Activated CD4-positive, alpha-beta memory T cell treated with anti-CD3 and anti-CD28 coated beads, Interleukin-2, amount 10 ng/mL, durations not matched to agents 7 days and 5 days (primary cell): ENCODE results near the gene DNAJB11. TPM values are rescaled to one million over a fixed set of nuclear protein-coding genes. Genes with fewer than 3 reads are reported as not detected.

Experiments used
- CTCF ChIA-PET: fragments of 350-600 bp; sonication (Branson Sonifier 250); formaldehyde crosslinking; loops from one replicate; lab custom pipeline; 2021; ENCODE audit warnings: antibody characterized with exemption, inconsistent platforms; lab: Charles Lee
- POLR2A ChIA-PET: fragments of 350-600 bp; sonication (Branson Sonifier 250); formaldehyde crosslinking; loops from one replicate; lab custom pipeline; 2021; ENCODE audit warnings: antibody characterized with exemption; lab: Charles Lee
- DNase-seq: peaks from one replicate; pipeline ENCODE4 v3.0.0-alpha.2; 2020
- H3K27ac Mint-ChIP-seq: one replicate; pipeline ENCODE4 v1.8.0; 2021; ENCODE audit warnings: mild to moderate bottlenecking, mixed read lengths
- H3K27me3 Mint-ChIP-seq: one replicate; pipeline ENCODE4 v1.8.0; 2021; ENCODE audit warnings: mixed read lengths
- H3K36me3 Mint-ChIP-seq: one replicate; pipeline ENCODE4 v1.8.0; 2021; ENCODE audit warnings: low read depth, mixed read lengths
- H3K4me1 Mint-ChIP-seq: one replicate; pipeline ENCODE4 v1.8.0; 2021; ENCODE audit warnings: mixed read lengths
- H3K4me3 Mint-ChIP-seq: one replicate; pipeline ENCODE4 v1.8.0; 2021; ENCODE audit warnings: mild to moderate bottlenecking, mixed read lengths
- H3K9me3 Mint-ChIP-seq: one replicate; pipeline ENCODE4 v1.8.0; 2021; ENCODE audit warnings: mixed read lengths
- total RNA-seq, 2 experiments: library from RNA; stranded (reverse); gene quantifications; one replicate each; pipeline ENCODE4 v1.2.3, GENCODE V29; 2021

DNAJB11 gene
- total RNA-seq, 2 experiments from 2014 or later: 50.7 to 55.7 TPM

DNA sequence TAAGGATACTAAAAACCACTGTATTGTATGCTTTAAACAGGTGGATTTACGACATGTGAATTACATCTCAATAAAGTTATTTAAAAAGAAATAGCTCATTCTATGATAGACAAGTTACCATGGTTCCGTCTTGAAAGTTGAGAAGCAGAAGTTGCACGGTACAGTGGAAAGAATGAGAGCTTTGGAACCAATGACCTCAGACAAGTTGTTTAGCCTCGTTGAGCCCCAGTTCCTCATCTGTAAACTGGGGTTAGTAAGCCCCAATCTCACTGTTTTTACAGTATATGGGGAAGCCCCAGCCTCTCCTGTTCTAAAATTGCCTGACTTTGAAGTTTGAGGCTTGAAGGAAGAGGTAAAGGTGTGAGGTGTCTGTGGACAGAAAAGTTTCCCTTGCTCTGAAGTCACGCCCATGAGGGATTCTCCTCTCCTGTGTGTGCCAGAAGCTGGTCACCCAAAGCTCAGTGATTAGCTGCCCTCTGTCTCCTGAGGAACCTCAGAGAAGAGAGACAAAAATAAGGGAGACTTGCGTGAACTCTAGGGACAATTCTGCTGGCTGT is 36.3 kb upstream of the DNAJB11 start:
- Mint-ChIP-seq H3K27me3 (no peaks in the 10 kb centered on the region), H3K27ac (no peak overlapping the region), H3K4me1 (peaks cover 26% of the 10 kb centered on the region), H3K4me3 (no peak overlapping the region), H3K36me3 (no peaks in the 10 kb centered on the region), H3K9me3 (no peaks in the 10 kb centered on the region)
- DNase-seq: peak; percentile 31
- CTCF ChIA-PET: interaction anchor here (0.7 to 3.4 kb wide), 9 partner anchors 14 to 591 kb away, joined by 3 to 15 read pairs (median 4); no protein-coding TSS in a partner anchor
- POLR2A ChIA-PET: interaction anchor here (1.1 to 2.4 kb wide), 4 partner anchors 15 to 621 kb away, joined by 3 to 12 read pairs (median 6); partner anchors contain the start of genes DNAJB11 and TRA2B

- CTCF ChIA-PET: interaction anchor here (1.1 to 6.7 kb wide), 5 partner anchors 80 to 594 kb away, joined by 3 to 110 read pairs (median 7); no protein-coding TSS in a partner anchor
- POLR2A ChIA-PET: interaction anchor here (0.8 to 1.0 kb wide), 2 partner anchors 275 to 473 kb away, joined by 3 to 4 read pairs; no protein-coding TSS in a partner anchor
- peaks cover 38% of the 10 kb centered on the region for H3K4me1 Mint-ChIP-seq
- H3K4me3 Mint-ChIP-seq: no peak overlapping the region
- DNase-seq: no peak
- H3K36me3 Mint-ChIP-seq: no peaks in the 10 kb centered on the region
- H3K9me3 Mint-ChIP-seq: no peaks in the 10 kb centered on the region
- no peaks in the 10 kb centered on the region for H3K27me3 Mint-ChIP-seq
- no peak overlapping the region for H3K27ac Mint-ChIP-seq
These were observed 33.4 kb upstream of the DNAJB11 start for GRCh38 chr3:186536883-186537844.

DNA sequence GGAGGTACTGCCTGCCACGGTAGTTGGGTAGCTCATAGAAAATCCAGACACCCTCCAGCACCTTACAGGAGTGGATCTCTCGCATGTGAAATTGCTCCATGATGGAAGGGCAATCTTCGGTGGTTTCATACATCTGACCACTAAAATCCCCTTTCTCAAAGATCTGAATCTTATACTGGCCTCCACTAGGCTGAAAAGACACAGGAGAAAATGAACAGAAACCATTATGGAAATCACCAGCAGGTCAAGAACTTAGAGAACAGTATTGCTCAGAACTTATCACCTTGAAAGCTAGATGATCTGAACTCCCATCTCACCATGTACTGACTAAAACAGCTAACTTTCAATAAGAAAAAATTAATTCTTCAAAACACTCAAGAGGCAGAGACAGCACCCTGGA is 31.7 kb upstream of the DNAJB11 start:
- no peak overlapping the region for H3K4me3 Mint-ChIP-seq
- POLR2A ChIA-PET: no interaction called here
- H3K4me1 Mint-ChIP-seq: peaks cover 36% of the 10 kb centered on the region
- no peak for DNase-seq
- H3K36me3 Mint-ChIP-seq: no peaks in the 10 kb centered on the region
- CTCF ChIA-PET: interaction anchor here (1.2 to 6.7 kb wide), 13 partner anchors 10 to 596 kb away, joined by 3 to 110 read pairs (median 27); no protein-coding TSS in a partner anchor
- H3K27me3 Mint-ChIP-seq: no peaks in the 10 kb centered on the region
- H3K27ac Mint-ChIP-seq: no peak overlapping the region
- no peaks in the 10 kb centered on the region for H3K9me3 Mint-ChIP-seq

DNA sequence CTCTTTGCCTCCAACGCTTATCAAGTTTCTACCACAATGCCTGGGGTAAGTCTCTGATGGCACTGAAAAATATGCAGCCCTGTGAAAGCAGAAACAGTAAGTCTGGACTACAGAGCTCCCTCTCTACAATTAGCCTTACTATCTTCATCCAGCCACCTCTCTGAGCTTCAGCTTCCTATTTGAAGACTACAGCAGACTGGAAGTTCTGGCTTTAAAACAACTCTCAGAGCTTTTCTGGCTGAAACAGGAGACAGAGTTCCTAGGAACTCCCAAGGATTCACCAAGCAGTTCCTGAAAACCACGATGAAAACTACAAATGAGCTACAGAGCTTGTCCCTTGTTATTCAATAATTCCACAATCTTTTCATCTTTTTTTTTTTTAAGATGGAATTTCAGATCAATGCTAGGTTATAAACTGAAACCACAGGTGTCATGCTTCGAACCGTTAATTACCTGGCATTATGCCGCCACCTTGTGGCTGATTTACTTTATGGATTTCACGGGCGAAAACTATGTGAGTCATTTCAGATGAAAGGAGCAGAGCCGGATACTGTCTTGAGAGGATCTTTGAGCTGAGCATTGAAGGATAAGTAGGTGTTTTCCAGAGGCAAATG is 30.2 kb upstream of the DNAJB11 start:
- H3K27me3 Mint-ChIP-seq: no peaks in the 10 kb centered on the region
- POLR2A ChIA-PET: interaction anchor here (0.5 to 2.5 kb wide), 9 partner anchors 15 to 1893 kb away, joined by 3 to 11 read pairs (median 5); partner anchors contain the start of genes DNAJB11 and TRA2B
- peak; percentile 85 for DNase-seq
- H3K9me3 Mint-ChIP-seq: no peaks in the 10 kb centered on the region
- peaks cover 21% of the 10 kb centered on the region for H3K4me1 Mint-ChIP-seq
- H3K36me3 Mint-ChIP-seq: no peaks in the 10 kb centered on the region
- no peak overlapping the region for H3K4me3 Mint-ChIP-seq
- H3K27ac Mint-ChIP-seq: peak overlapping the region; percentile 2
- CTCF ChIA-PET: interaction anchor here (0.6 to 6.7 kb wide), 50 partner anchors 8 to 597 kb away, joined by 3 to 110 read pairs (median 4); partner anchors contain the start of gene DNAJB11

- CTCF ChIA-PET: interaction anchor here (0.6 to 6.7 kb wide), 44 partner anchors 8 to 598 kb away, joined by 3 to 110 read pairs (median 4); partner anchors contain the start of gene DNAJB11
- peaks cover 21% of the 10 kb centered on the region for H3K4me1 Mint-ChIP-seq
- no peak for DNase-seq
- POLR2A ChIA-PET: interaction anchor here (0.9 to 2.5 kb wide), 7 partner anchors 14 to 603 kb away, joined by 3 to 11 read pairs (median 5); partner anchors contain the start of genes DNAJB11 and TRA2B
- H3K27me3 Mint-ChIP-seq: no peaks in the 10 kb centered on the region
- H3K4me3 Mint-ChIP-seq: no peak overlapping the region
- H3K36me3 Mint-ChIP-seq: no peaks in the 10 kb centered on the region
- no peaks in the 10 kb centered on the region for H3K9me3 Mint-ChIP-seq
- peak overlapping the region; percentile 2 for H3K27ac Mint-ChIP-seq
These were observed 29.7 kb upstream of the DNAJB11 start for GRCh38 chr3:186540835-186541226.

DNA sequence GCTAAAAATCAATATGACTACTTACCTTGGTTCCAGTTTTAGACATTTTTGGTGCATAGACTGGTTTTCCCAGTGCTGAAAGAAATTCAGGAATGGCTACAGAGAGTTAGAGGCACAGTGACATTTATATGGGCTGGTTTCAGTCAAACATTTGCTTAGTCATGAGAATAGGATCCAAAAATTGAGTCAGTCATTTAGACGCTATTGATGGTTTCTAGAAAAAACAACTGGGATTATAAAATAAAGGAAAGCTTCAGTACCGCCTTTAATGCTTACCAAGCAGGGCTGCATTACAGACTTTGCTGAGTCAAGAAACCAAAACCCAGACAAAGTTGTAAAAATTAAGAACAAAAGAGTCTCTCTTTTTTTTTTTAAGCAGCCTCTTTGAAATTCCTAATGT is 26.2 kb upstream of the DNAJB11 start, which contains the start of gene CRYGS:
Gene CRYGS, minus strand, starts transcription at position 100 of the 400 bp plus-strand sequence. Its CDS starts 54 bp downstream, at position 46.
- Mint-ChIP-seq H3K4me3 (no peak within 1 kb of the TSS), H3K36me3 (peaks cover 9% of the 10 kb centered on the region), H3K27me3 (no peaks in the 10 kb centered on the region), H3K4me1 (peaks cover 12% of the 10 kb centered on the region), H3K9me3 (no peaks in the 10 kb centered on the region), H3K27ac (no peak within 1 kb of the TSS)
- ChIA-PET POLR2A (no interaction called here), CTCF (interaction anchor here (1.2 kb wide), 1 partner anchor 285 kb away, joined by 5 read pairs; no protein-coding TSS in a partner anchor)
- no peak for DNase-seq

DNA sequence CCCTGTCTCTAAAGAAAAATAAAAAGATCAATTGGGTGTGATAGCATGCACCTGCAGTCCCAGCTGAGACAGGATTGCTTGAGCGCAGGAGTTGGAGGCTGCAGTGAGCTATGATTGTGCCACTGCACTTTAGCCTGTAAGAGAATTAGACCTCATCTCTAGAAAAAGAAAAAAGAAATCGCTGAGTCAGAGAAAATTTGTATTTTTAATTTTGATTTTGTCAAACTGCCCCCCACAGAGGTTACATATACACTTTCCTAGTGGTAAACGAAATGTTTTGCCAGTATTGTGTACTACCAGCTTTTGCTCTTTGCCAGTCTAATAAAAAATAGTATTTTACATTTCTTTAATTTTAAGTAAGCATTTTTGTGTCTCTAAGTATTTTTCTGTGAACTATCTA is 21.0 kb upstream of the DNAJB11 start:
- peaks cover 23% of the 10 kb centered on the region for H3K36me3 Mint-ChIP-seq

DNA sequence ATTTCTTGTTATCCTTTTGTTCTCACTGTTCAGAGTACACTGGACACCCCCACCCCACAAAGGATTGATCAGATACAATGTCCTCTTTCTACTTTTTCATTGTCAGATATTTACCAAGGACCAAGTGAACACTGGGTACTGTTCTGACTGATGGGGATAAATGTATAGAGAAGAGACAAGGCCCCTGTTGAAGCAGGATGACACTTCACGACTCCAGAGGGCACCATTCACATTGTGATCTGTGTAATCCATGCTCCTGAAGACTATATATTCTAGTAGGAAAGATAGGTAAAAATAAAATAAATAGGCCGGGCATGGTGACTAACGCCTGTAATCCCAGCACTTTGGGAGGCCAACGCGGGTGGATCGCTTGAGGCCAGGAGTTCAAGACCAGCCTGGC is 19.1 kb upstream of the DNAJB11 start:
- H3K4me3 Mint-ChIP-seq: no peak overlapping the region
- no peaks in the 10 kb centered on the region for H3K4me1 Mint-ChIP-seq
- no peak for DNase-seq
- ChIA-PET CTCF (interaction anchor here (1.2 to 1.6 kb wide), 3 partner anchors 11 to 65 kb away, joined by 3 to 7 read pairs (median 3); no protein-coding TSS in a partner anchor), POLR2A (no interaction called here)
- H3K27me3 Mint-ChIP-seq: no peaks in the 10 kb centered on the region
- peaks cover 35% of the 10 kb centered on the region for H3K36me3 Mint-ChIP-seq
- H3K9me3 Mint-ChIP-seq: no peaks in the 10 kb centered on the region
- no peak overlapping the region for H3K27ac Mint-ChIP-seq

More for the DNA sequence above, 21.0 kb upstream of the DNAJB11 start:
- no peaks in the 10 kb centered on the region for H3K4me1 Mint-ChIP-seq
- no peak for DNase-seq
- no peak overlapping the region for H3K27ac Mint-ChIP-seq
- POLR2A ChIA-PET: no interaction called here
- no peaks in the 10 kb centered on the region for H3K9me3 Mint-ChIP-seq
- CTCF ChIA-PET: interaction anchor here (1.4 to 3.2 kb wide), 4 partner anchors 10 to 566 kb away, joined by 3 to 27 read pairs (median 4); no protein-coding TSS in a partner anchor
- no peaks in the 10 kb centered on the region for H3K27me3 Mint-ChIP-seq
- no peak overlapping the region for H3K4me3 Mint-ChIP-seq

GRCh38 chr3:186552408-186553031 is 18.0 kb upstream of the DNAJB11 start:
- DNase-seq: no peak
- Mint-ChIP-seq H3K36me3 (peaks cover 45% of the 10 kb centered on the region), H3K9me3 (no peaks in the 10 kb centered on the region), H3K4me3 (no peak overlapping the region), H3K27ac (no peak overlapping the region), H3K4me1 (no peaks in the 10 kb centered on the region), H3K27me3 (no peaks in the 10 kb centered on the region)
- ChIA-PET CTCF (interaction anchor here (1.2 to 1.6 kb wide), 3 partner anchors 12 to 64 kb away, joined by 3 to 7 read pairs (median 3); no protein-coding TSS in a partner anchor), POLR2A (no interaction called here)

GRCh38 chr3:186564586-186564985 is 5.9 kb upstream of the DNAJB11 start:
- ChIA-PET POLR2A (interaction anchor here (7.8 kb wide), 1 partner anchor 628 kb away, joined by 100 read pairs; the partner anchor contains the start of gene TRA2B), CTCF (interaction anchor here (0.7 to 1.3 kb wide), 3 partner anchors 24 to 621 kb away, joined by 4 to 5 read pairs (median 4); no protein-coding TSS in a partner anchor)
- H3K27ac Mint-ChIP-seq: no peak overlapping the region
- peaks cover 46% of the 10 kb centered on the region for H3K4me1 Mint-ChIP-seq
- H3K4me3 Mint-ChIP-seq: no peak overlapping the region
- H3K9me3 Mint-ChIP-seq: no peaks in the 10 kb centered on the region
- DNase-seq: no peak
- no peaks in the 10 kb centered on the region for H3K27me3 Mint-ChIP-seq
- peaks cover 16% of the 10 kb centered on the region for H3K36me3 Mint-ChIP-seq

GRCh38 chr3:186566772-186567071 is 3.8 kb upstream of the DNAJB11 start:
- H3K27ac Mint-ChIP-seq: peak overlapping the region; percentile 85
- H3K4me1 Mint-ChIP-seq: peaks cover 56% of the 10 kb centered on the region
- POLR2A ChIA-PET: interaction anchor here (1.0 to 7.8 kb wide), 10 partner anchors 10 to 630 kb away, joined by 3 to 121 read pairs (median 6); partner anchors contain the start of genes EIF4A2 and TRA2B

More at GRCh38 chr3:186566772-186567071, 3.8 kb upstream of the DNAJB11 start:
- CTCF ChIA-PET: interaction anchor here (1.0 to 1.3 kb wide), 2 partner anchors 50 to 624 kb away, joined by 4 to 5 read pairs; no protein-coding TSS in a partner anchor
- Mint-ChIP-seq H3K9me3 (no peaks in the 10 kb centered on the region), H3K27me3 (no peaks in the 10 kb centered on the region), H3K4me3 (peak overlapping the region; percentile 81), H3K36me3 (peaks cover 10% of the 10 kb centered on the region)
- DNase-seq: no peak
